Mesenchymal stem cell (in vitro differentiated cells and primary cell): ENCODE data around the gene CAPN12.
A peak's percentile ranks its signal among the peaks of the same experiment; 100 is the strongest.

Source experiments
- DNase-seq: peaks from one replicate; pipeline ENCODE4 v3.0.0-alpha.2; 2013
- H2AFZ ChIP-seq: one replicate; pipeline ENCODE4 v1.6.1; 2013; ENCODE audit warnings: low read depth, mild to moderate bottlenecking, control low read depth, inconsistent platforms, low read length, moderate library complexity
- H2AK5ac ChIP-seq: 2 replicates; pipeline ENCODE4 v1.6.1; 2013; ENCODE audit warnings: low read length, moderate library complexity, mild to moderate bottlenecking, inconsistent platforms; ENCODE audit not compliant: severe bottlenecking
- H2BK120ac ChIP-seq: one replicate; pipeline ENCODE4 v1.6.1; 2013; ENCODE audit warnings: low read depth, mild to moderate bottlenecking, inconsistent platforms, low read length, moderate library complexity
- H2BK12ac ChIP-seq, 2 experiments: one replicate each; pipeline ENCODE4 v1.6.1; 2013; ENCODE audit warnings: inconsistent platforms in 2 of 2, low read length in 2 of 2, mild to moderate bottlenecking in 2 of 2, moderate library complexity in 2 of 2, control low read depth in 1 of 2
- H2BK15ac ChIP-seq: one replicate; pipeline ENCODE4 v1.6.1; 2013; ENCODE audit warnings: mild to moderate bottlenecking, low read depth, inconsistent platforms; ENCODE audit not compliant: poor library complexity, severe bottlenecking
- H2BK5ac ChIP-seq: 2 replicates; pipeline ENCODE4 v1.6.1; 2013; ENCODE audit warnings: low read depth, mild to moderate bottlenecking, low read length, control low read depth, inconsistent platforms; ENCODE audit not compliant: poor library complexity, severe bottlenecking
- H3K14ac ChIP-seq, 2 experiments: one replicate each; pipeline ENCODE4 v1.6.1; 2013; ENCODE audit warnings: inconsistent platforms in 2 of 2, low read length in 2 of 2, control low read depth in 1 of 2, mild to moderate bottlenecking in 1 of 2, moderate library complexity in 1 of 2
- H3K18ac ChIP-seq, 2 experiments: one replicate each; pipeline ENCODE4 v1.6.1; 2013; ENCODE audit warnings: inconsistent platforms in 2 of 2, low read length in 2 of 2, control low read depth in 1 of 2, low read depth in 1 of 2, mild to moderate bottlenecking in 1 of 2
- H3K23ac ChIP-seq, 2 experiments: one replicate each; pipeline ENCODE4 v1.6.1; 2013; ENCODE audit warnings: inconsistent platforms in 2 of 2, low read length in 2 of 2, mild to moderate bottlenecking in 2 of 2, moderate library complexity in 2 of 2, control low read depth in 1 of 2
- H3K27ac ChIP-seq: 2 replicates; pipeline ENCODE4 v1.5.1; 2013; ENCODE audit warnings: mild to moderate bottlenecking, moderate library complexity, low read length, control low read depth, inconsistent platforms; ENCODE audit not compliant: poor library complexity, severe bottlenecking
- H3K27me3 ChIP-seq, 2 experiments: 2 replicates each; pipeline versions ENCODE4 v1.6.1 to v1.7.0; 2013; ENCODE audit warnings: low read length in 2 of 2, mild to moderate bottlenecking in 2 of 2, moderate library complexity in 2 of 2, control low read depth in 1 of 2, inconsistent platforms in 1 of 2; ENCODE audit not compliant: control insufficient read depth in 1 of 2, insufficient read depth in 1 of 2
- H3K36me3 ChIP-seq, 2 experiments: 2 replicates each; pipeline versions ENCODE4 v1.6.1 to v1.7.0; 2013; ENCODE audit warnings: low read length in 2 of 2, control low read depth in 1 of 2, inconsistent platforms in 1 of 2, low read depth in 1 of 2, mild to moderate bottlenecking in 1 of 2; ENCODE audit not compliant: insufficient read depth in 2 of 2, control insufficient read depth in 1 of 2
- H3K4ac ChIP-seq, 2 experiments: one replicate each; pipeline ENCODE4 v1.6.1; 2013; ENCODE audit warnings: inconsistent platforms in 2 of 2, low read length in 2 of 2, mild to moderate bottlenecking in 2 of 2, moderate library complexity in 2 of 2, control low read depth in 1 of 2, low read depth in 1 of 2
- H3K4me1 ChIP-seq: 2 replicates; pipeline ENCODE4 v1.6.1; 2013; ENCODE audit warnings: low read depth, low read length, control low read depth; ENCODE audit not compliant: control insufficient read depth, insufficient read depth
- H3K4me2 ChIP-seq: 2 replicates; pipeline ENCODE4 v1.6.1; 2013; ENCODE audit warnings: low read length, mild to moderate bottlenecking, inconsistent platforms; ENCODE audit not compliant: poor library complexity, severe bottlenecking
- H3K4me3 ChIP-seq, 2 experiments: 2 replicates each; pipeline versions ENCODE4 v1.5.1 to v1.7.0; 2013; ENCODE audit warnings: low read length in 2 of 2, mild to moderate bottlenecking in 2 of 2, control low read depth in 1 of 2, low read depth in 1 of 2; ENCODE audit not compliant: insufficient read depth in 1 of 2
- H3K79me1 ChIP-seq: replicated peaks from 2 replicates; pipeline ENCODE4 v1.6.1; 2013; ENCODE audit warnings: mild to moderate bottlenecking, control low read depth, low read length, inconsistent platforms; ENCODE audit not compliant: poor library complexity, severe bottlenecking
- H3K9ac ChIP-seq: 2 replicates; pipeline ENCODE4 v1.7.0; 2013; ENCODE audit warnings: mild to moderate bottlenecking, low read length, moderate library complexity
- H3K9me3 ChIP-seq: 2 replicates; pipeline ENCODE4 v1.7.0; 2013; ENCODE audit warnings: mild to moderate bottlenecking, low read length; ENCODE audit not compliant: control insufficient read depth
- H4K8ac ChIP-seq: one replicate; pipeline ENCODE4 v1.6.1; 2013; ENCODE audit warnings: inconsistent platforms, mild to moderate bottlenecking, low read length, moderate library complexity
- H4K91ac ChIP-seq: one replicate; pipeline ENCODE4 v1.6.1; 2013; ENCODE audit warnings: mild to moderate bottlenecking, low read length, inconsistent platforms
- WGBS: methylation state at CpG from one replicate; pipeline ENCODE4 v1.1.7; 2013; ENCODE audit warnings: mixed read lengths; 5-methylcytosine and 5-hydroxymethylcytosine counted together

Gene CAPN12

DNA sequence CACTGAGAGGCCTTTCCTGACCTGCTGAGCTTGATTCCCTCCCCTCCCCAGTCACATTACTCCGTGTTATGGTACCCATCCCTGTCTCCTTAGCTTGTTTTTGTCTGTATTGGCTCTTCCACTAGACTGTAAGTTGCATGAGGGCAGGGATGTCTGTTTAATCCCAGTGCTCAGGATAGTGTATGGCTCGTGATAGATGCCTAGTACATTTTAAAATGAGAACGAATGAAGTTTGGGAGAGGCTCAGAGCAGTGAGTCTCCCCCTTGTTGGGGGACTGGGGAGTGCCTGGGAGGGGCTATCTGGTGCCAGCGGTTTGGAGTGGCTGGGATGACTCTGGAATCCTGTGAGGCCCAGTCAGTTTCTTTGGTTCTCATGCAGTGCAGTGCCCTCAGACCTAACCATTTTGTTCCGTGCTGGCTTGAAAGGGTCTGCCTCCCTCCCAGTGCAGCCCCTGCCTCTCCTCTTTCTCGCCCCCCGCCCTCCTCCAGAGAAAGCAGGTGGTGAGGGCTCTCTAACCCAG, 61.3 kb downstream of the CAPN12 start:
- Histone ChIP-seq H3K27me3 (no peaks in the 10 kb centered on the region), H3K4me1 (peaks cover 51% of the 10 kb centered on the region), H3K14ac (peak overlapping the region in 1 of 2 experiments; percentile 6), H3K4ac (peak overlapping the region; percentile 62 to 84), H3K9ac (peak overlapping the region; percentile 88), H3K79me1 (no peaks in the 10 kb centered on the region), H2BK120ac (peak overlapping the region; percentile 29), H2BK15ac (peak overlapping the region; percentile 17), H3K36me3 (peaks cover 6 to 40% of the 10 kb centered on the region in 2 experiments), H3K23ac (no peak overlapping the region), H2AFZ (no peak overlapping the region), H2AK5ac (peak overlapping the region; percentile 96), H4K8ac (peak overlapping the region; percentile 83), H2BK5ac (peak overlapping the region; percentile 99), H3K9me3 (no peaks in the 10 kb centered on the region), H2BK12ac (peak overlapping the region; percentile 29 to 37), H3K4me3 (no peak overlapping the region), H3K27ac (peak overlapping the region; percentile 88), H3K18ac (peak overlapping the region; percentile 92 to 93), H4K91ac (peak overlapping the region; percentile 85), H3K4me2 (no peak overlapping the region)
- DNase-seq = peak; percentile 17
- 81% methylated on average over 4 of the region's 7 CpGs for WGBS

GRCh38 chr19:38682195-38682867, 61.9 kb downstream of the CAPN12 start:
- Histone ChIP-seq H3K4me3 (no peak overlapping the region), H3K4me2 (no peak overlapping the region), H4K8ac (peak overlapping the region; percentile 73), H2BK5ac (peak overlapping the region; percentile 60), H3K4me1 (peaks cover 53% of the 10 kb centered on the region), H3K9me3 (no peaks in the 10 kb centered on the region), H3K79me1 (no peaks in the 10 kb centered on the region), H3K27me3 (no peaks in the 10 kb centered on the region), H3K4ac (peak overlapping the region; percentile 30 to 54), H2BK120ac (no peak overlapping the region), H3K36me3 (peaks cover 6 to 45% of the 10 kb centered on the region in 2 experiments), H2BK15ac (peak overlapping the region; percentile 44), H3K23ac (peak overlapping the region in 1 of 2 experiments; percentile 51), H2BK12ac (peak overlapping the region; percentile 16 to 29), H4K91ac (peak overlapping the region; percentile 67), H3K27ac (peak overlapping the region; percentile 88), H3K14ac (no peak overlapping the region), H3K9ac (no peak overlapping the region), H2AFZ (no peak overlapping the region), H3K18ac (peak overlapping the region; percentile 77 to 92), H2AK5ac (peak overlapping the region; percentile 96)
- DNase-seq = no peak
- 97% methylated on average over 11 of the region's 11 CpGs for WGBS
